ENCODE data around the gene SLC35G6. TPM values are rescaled to one million over a fixed set of nuclear protein-coding genes. Genes with fewer than 3 reads are reported as not detected.

Gene SLC35G6
- total and polyA plus RNA-seq, 2 of the 13 experiments (the other 11 are each of a cell fraction or from before 2014, with no cell fraction given) = 0.07 TPM; not detected in 1

- TF ChIP-seq, protein P1, sequence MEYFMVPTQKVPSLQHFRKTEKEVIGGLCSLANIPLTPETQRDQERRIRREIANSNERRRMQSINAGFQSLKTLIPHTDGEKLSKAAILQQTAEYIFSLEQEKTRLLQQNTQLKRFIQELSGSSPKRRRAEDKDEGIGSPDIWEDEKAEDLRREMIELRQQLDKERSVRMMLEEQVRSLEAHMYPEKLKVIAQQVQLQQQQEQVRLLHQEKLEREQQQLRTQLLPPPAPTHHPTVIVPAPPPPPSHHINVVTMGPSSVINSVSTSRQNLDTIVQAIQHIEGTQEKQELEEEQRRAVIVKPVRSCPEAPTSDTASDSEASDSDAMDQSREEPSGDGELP (IDR thresholded peaks at IDR 0.05; ENCODE audit: borderline replicate concordance, low read depth) = peak; percentile 61; the same call in 1 of the 2 replicates
- TF ChIP-seq ZNF883 (CRISPR knock-in tag; IDR thresholded peaks at IDR 0.05; ENCODE audit: not compliant biosample characterization) (no peak), RERE (CRISPR knock-in tag; IDR thresholded peaks at IDR 0.05; ENCODE audit: low read depth) (no peak), ZNF441 (CRISPR knock-in tag; IDR thresholded peaks at IDR 0.05; ENCODE audit: borderline replicate concordance) (no peak), TBX2 (CRISPR knock-in tag; IDR thresholded peaks at IDR 0.05; ENCODE audit: borderline replicate concordance) (no peak), ZNF556 (CRISPR knock-in tag; IDR thresholded peaks at IDR 0.05; ENCODE audit: borderline replicate concordance) (no peak)
- TF ChIP-seq, protein P2, sequence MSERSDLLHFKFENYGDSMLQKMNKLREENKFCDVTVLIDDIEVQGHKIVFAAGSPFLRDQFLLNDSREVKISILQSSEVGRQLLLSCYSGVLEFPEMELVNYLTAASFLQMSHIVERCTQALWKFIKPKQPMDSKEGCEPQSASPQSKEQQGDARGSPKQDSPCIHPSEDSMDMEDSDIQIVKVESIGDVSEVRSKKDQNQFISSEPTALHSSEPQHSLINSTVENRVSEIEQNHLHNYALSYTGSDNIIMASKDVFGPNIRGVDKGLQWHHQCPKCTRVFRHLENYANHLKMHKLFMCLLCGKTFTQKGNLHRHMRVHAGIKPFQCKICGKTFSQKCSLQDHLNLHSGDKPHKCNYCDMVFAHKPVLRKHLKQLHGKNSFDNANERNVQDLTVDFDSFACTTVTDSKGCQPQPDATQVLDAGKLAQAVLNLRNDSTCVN (CRISPR knock-in tag; IDR thresholded peaks at IDR 0.05; ENCODE audit: borderline replicate concordance) = no peak
- TF ChIP-seq, protein P3, sequence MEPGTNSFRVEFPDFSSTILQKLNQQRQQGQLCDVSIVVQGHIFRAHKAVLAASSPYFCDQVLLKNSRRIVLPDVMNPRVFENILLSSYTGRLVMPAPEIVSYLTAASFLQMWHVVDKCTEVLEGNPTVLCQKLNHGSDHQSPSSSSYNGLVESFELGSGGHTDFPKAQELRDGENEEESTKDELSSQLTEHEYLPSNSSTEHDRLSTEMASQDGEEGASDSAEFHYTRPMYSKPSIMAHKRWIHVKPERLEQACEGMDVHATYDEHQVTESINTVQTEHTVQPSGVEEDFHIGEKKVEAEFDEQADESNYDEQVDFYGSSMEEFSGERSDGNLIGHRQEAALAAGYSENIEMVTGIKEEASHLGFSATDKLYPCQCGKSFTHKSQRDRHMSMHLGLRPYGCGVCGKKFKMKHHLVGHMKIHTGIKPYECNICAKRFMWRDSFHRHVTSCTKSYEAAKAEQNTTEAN (CRISPR knock-in tag; conservative IDR thresholded peaks at IDR 0.05) = no peak
- TF ChIP-seq, protein P4, sequence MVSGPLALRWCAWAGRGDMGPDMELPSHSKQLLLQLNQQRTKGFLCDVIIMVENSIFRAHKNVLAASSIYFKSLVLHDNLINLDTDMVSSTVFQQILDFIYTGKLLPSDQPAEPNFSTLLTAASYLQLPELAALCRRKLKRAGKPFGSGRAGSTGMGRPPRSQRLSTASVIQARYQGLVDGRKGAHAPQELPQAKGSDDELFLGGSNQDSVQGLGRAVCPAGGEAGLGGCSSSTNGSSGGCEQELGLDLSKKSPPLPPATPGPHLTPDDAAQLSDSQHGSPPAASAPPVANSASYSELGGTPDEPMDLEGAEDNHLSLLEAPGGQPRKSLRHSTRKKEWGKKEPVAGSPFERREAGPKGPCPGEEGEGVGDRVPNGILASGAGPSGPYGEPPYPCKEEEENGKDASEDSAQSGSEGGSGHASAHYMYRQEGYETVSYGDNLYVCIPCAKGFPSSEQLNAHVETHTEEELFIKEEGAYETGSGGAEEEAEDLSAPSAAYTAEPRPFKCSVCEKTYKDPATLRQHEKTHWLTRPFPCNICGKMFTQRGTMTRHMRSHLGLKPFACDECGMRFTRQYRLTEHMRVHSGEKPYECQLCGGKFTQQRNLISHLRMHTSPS (CRISPR knock-in tag; IDR thresholded peaks at IDR 0.05; ENCODE audit: low read depth) = no peak
- TF ChIP-seq, protein P5, sequence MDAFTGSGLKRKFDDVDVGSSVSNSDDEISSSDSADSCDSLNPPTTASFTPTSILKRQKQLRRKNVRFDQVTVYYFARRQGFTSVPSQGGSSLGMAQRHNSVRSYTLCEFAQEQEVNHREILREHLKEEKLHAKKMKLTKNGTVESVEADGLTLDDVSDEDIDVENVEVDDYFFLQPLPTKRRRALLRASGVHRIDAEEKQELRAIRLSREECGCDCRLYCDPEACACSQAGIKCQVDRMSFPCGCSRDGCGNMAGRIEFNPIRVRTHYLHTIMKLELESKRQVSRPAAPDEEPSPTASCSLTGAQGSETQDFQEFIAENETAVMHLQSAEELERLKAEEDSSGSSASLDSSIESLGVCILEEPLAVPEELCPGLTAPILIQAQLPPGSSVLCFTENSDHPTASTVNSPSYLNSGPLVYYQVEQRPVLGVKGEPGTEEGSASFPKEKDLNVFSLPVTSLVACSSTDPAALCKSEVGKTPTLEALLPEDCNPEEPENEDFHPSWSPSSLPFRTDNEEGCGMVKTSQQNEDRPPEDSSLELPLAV (CRISPR knock-in tag; conservative IDR thresholded peaks at IDR 0.05; ENCODE audit: low read depth) = no peak
These were observed 45.3 kb upstream of the SLC35G6 start (continued) for GRCh38 chr17:7435676-7436555.

All from HepG2 (cell line).